B cell (primary cell): ENCODE data around the gene ABCA13. TPM values are rescaled to one million over a fixed set of nuclear protein-coding genes. Genes with fewer than 3 reads are reported as not detected.

ENCODE experiments used
- ATAC-seq: fragments of 200-7000 bp; cut with Tn5 transposase; one replicate; pipeline ENCODE4 v1.10.0; 2021; ENCODE audit warnings: low read depth, mild to moderate bottlenecking, moderate number of reproducible peaks, moderate library complexity
- CTCF ChIA-PET: fragments of 350-600 bp; sonication (Branson Sonifier 250); formaldehyde crosslinking; loops from one replicate; lab custom pipeline; 2021; ENCODE audit warnings: antibody characterized with exemption, inconsistent platforms; lab: Charles Lee
- POLR2A ChIA-PET: fragments of 350-600 bp; sonication (Branson Sonifier 250); formaldehyde crosslinking; loops from one replicate; lab custom pipeline; 2021; ENCODE audit warnings: antibody characterized with exemption; lab: Charles Lee
- DNase-seq: peaks from one replicate; pipeline ENCODE4 v3.0.0; 2013
- H2AFZ ChIP-seq: 2 replicates; pipeline ENCODE4 v1.6.1; 2012; ENCODE audit warnings: mild to moderate bottlenecking, low read depth, low read length; ENCODE audit not compliant: insufficient read depth, poor library complexity, severe bottlenecking
- H3K27ac ChIP-seq, 2 donors: 1 replicate in 1 of 2; 2 replicates in 1 of 2; pipeline ENCODE4 v1.5.1; 2012 to 2013; ENCODE audit warnings: low read length in 2 of 2, mild to moderate bottlenecking in 2 of 2, moderate library complexity in 1 of 2
- H3K27me3 ChIP-seq, 4 experiments: fragments of 200-600 bp in 1 of 4; sonication (generic) in 1 of 4; replicated peaks in 1 of 4; 1 replicate in 2 of 4; 2 replicates in 2 of 4; pipeline versions ENCODE4 v1.6.1 to v1.7.0; 2013 to 2016; ENCODE audit warnings: low read length in 3 of 4, mild to moderate bottlenecking in 2 of 4, mixed read lengths in 1 of 4, moderate library complexity in 1 of 4; ENCODE audit not compliant: insufficient read depth in 4 of 4, control insufficient read depth in 3 of 4; ENCODE audit errors: control extremely low read depth in 1 of 4
- H3K36me3 ChIP-seq, 2 experiments: replicated peaks in 1 of 2; 1 replicate in 1 of 2; 2 replicates in 1 of 2; pipeline versions ENCODE4 v1.6.1 to v1.7.1; 2013; ENCODE audit warnings: low read length in 1 of 2; ENCODE audit not compliant: insufficient read depth in 2 of 2, control insufficient read depth in 1 of 2; ENCODE audit errors: control extremely low read depth in 1 of 2, extremely low read depth in 1 of 2
- H3K4me1 ChIP-seq, 2 donors: fragments of 200-600 bp in 1 of 2; sonication (generic) in 1 of 2; 1 replicate in 1 of 2; 2 replicates in 1 of 2; pipeline versions ENCODE4 v1.5.1 to v1.6.1; 2013 to 2017; ENCODE audit warnings: low read length in 2 of 2; ENCODE audit not compliant: control insufficient read depth in 2 of 2, insufficient read depth in 2 of 2
- H3K4me2 ChIP-seq: replicated peaks from 2 replicates; pipeline ENCODE3; 2012; ENCODE audit warnings: mild to moderate bottlenecking, low read depth, low read length; ENCODE audit not compliant: poor library complexity, severe bottlenecking
- H3K4me3 ChIP-seq, 5 experiments: fragments of 200-600 bp in 1 of 5; sonication (generic) in 1 of 5; 1 replicate in 3 of 5; 2 replicates in 2 of 5; pipeline versions ENCODE4 v1.5.1 to v1.7.0; 2011 to 2016; ENCODE audit warnings: low read length in 4 of 5, mild to moderate bottlenecking in 4 of 5, low read depth in 2 of 5, control low read depth in 1 of 5, moderate library complexity in 1 of 5; ENCODE audit not compliant: insufficient read depth in 1 of 5; ENCODE audit errors: control extremely low read depth in 1 of 5, extremely low read depth in 1 of 5
- H3K79me2 ChIP-seq: fragments of 200-600 bp; sonication (generic); one replicate; pipeline ENCODE4 v1.6.0; 2016; ENCODE audit warnings: low read length; ENCODE audit not compliant: control insufficient read depth, insufficient read depth
- H3K9ac ChIP-seq: fragments of 200-600 bp; sonication (generic); 2 replicates; pipeline ENCODE4 v1.6.1; 2017; ENCODE audit warnings: mild to moderate bottlenecking, low read length, moderate library complexity
- H3K9me3 ChIP-seq, 3 donors: one replicate each; pipeline versions ENCODE4 v1.6.1 to v1.7.1; 2013; ENCODE audit warnings: low read length in 2 of 3; ENCODE audit not compliant: control insufficient read depth in 2 of 3, insufficient read depth in 1 of 3; ENCODE audit errors: control extremely low read depth in 1 of 3
- H4K20me1 ChIP-seq: 2 replicates; pipeline ENCODE4 v1.6.0; 2012; ENCODE audit warnings: mild to moderate bottlenecking, low read length; ENCODE audit not compliant: insufficient read depth, control insufficient read depth, poor library complexity, severe bottlenecking
- H3K27ac Mint-ChIP-seq: one replicate; pipeline ENCODE4 v1.8.0; 2021; ENCODE audit warnings: mixed read lengths
- H3K27me3 Mint-ChIP-seq: one replicate; pipeline ENCODE4 v1.8.0; 2021; ENCODE audit warnings: mixed read lengths
- H3K4me1 Mint-ChIP-seq: one replicate; pipeline ENCODE4 v1.8.0; 2021; ENCODE audit warnings: mixed read lengths
- H3K4me3 Mint-ChIP-seq: one replicate; pipeline ENCODE4 v1.8.0; 2021; ENCODE audit warnings: mixed read lengths
- H3K9me3 Mint-ChIP-seq: one replicate; pipeline ENCODE4 v1.8.0; 2022; ENCODE audit warnings: mixed read lengths; ENCODE audit not compliant: insufficient read depth
- CTCF ChIP-seq: fragments of 200-600 bp; IDR thresholded peaks from one replicate; pipeline ENCODE4 v1.8.0; 2022; ENCODE audit warnings: antibody characterized with exemption, mild to moderate bottlenecking
- EZH2 ChIP-seq: IDR thresholded peaks from 2 replicates; pipeline ENCODE4 v1.6.1; 2012; ENCODE audit warnings: borderline replicate concordance, low read depth, mild to moderate bottlenecking, moderate library complexity, low read length; ENCODE audit not compliant: insufficient read depth, poor library complexity, severe bottlenecking
- WGBS: methylation state at CpG from one replicate; pipeline ENCODE4 v1.1.5; 2013; ENCODE audit warnings: missing lambda C conversion rate; ENCODE audit not compliant: insufficient coverage; 5-methylcytosine and 5-hydroxymethylcytosine counted together
- intact Hi-C: fragments of 100-400 bp; cut with micrococcal nuclease; formaldehyde crosslinking; loops from one replicate; pipeline ENCODE4 v1.10.0; 2022
- polyA plus RNA-seq: library from polyadenylated mRNA; depleted of rRNA; stranded (reverse); fragments of >200 nt; gene quantifications from 2 replicates; pipeline ENCODE4 v1.2.3, GENCODE V29; 2012
- total RNA-seq, 2 donors: library from RNA; stranded (reverse); fragments of 120-200 nt in 1 of 2; gene quantifications; 1 replicate in 1 of 2; 2 replicates in 1 of 2; pipeline versions ENCODE4 v1.2.3 to v1.2.4, GENCODE V29; 2013 to 2022

Gene ABCA13
- total and polyA plus RNA-seq, 2 donors (not counting 1 experiment from before 2014, with no cell fraction given) = not detected

DNA sequence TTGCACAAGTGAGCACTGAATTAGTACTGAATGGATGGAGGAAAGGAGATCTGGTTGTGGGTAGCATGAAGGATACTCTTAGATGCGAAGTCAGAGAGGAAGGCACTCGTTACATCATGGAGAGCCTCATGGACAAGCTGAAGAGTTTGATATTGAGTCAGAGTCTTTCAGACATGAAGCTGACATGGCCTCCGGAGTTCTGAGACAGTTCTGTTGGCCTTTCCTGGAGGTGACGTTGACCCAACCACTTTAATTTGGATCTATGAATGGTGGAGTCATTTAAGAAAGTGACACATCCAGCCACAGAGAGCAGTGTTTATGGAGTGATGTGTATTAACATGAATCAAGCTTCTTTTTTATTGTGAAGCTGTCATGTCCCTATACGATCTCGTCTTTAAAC is 466.8 kb downstream of the ABCA13 start:
- Histone ChIP-seq H3K4me3 (no peak overlapping the region), H3K9me3 (peaks cover 0 to 4% (median 0%) of the 10 kb centered on the region in 3 donors), H3K27me3 (no peaks in the 10 kb centered on the region), H3K27ac (no peak overlapping the region), H3K79me2 (no peaks in the 10 kb centered on the region), H2AFZ (no peak overlapping the region), H3K4me1 (no peaks in the 10 kb centered on the region), H3K36me3 (no peaks in the 10 kb centered on the region), H3K4me2 (no peak overlapping the region), H3K9ac (no peak overlapping the region), H4K20me1 (no peaks in the 10 kb centered on the region)
- Mint-ChIP-seq H3K27ac (no peak overlapping the region), H3K9me3 (no peaks in the 10 kb centered on the region), H3K4me1 (no peaks in the 10 kb centered on the region), H3K4me3 (no peak overlapping the region), H3K27me3 (no peaks in the 10 kb centered on the region)
- ATAC-seq (no peak), DNase-seq (no peak)
- CTCF ChIA-PET = no interaction called here
- WGBS = 93% methylated on average over 4 of the region's 6 CpGs
- no peak for TF ChIP-seq CTCF
- no peak for TF ChIP-seq EZH2
- POLR2A ChIA-PET = no interaction called here
- intact Hi-C loops = no loop called here

- WGBS = 100% methylated on average over 1 of the region's 2 CpGs
- Histone ChIP-seq H3K9me3 (no peaks in the 10 kb centered on the region), H3K4me3 (no peak overlapping the region), H3K4me2 (no peak overlapping the region), H3K27ac (no peak overlapping the region), H3K36me3 (no peaks in the 10 kb centered on the region), H3K27me3 (no peaks in the 10 kb centered on the region), H3K4me1 (no peaks in the 10 kb centered on the region), H3K9ac (no peak overlapping the region), H4K20me1 (no peaks in the 10 kb centered on the region), H2AFZ (no peak overlapping the region), H3K79me2 (no peaks in the 10 kb centered on the region)
- POLR2A ChIA-PET = no interaction called here
- Mint-ChIP-seq H3K27ac (no peak overlapping the region), H3K4me3 (no peak overlapping the region), H3K9me3 (no peaks in the 10 kb centered on the region), H3K27me3 (no peaks in the 10 kb centered on the region), H3K4me1 (no peaks in the 10 kb centered on the region)
- ATAC-seq (no peak), DNase-seq (no peak)
- CTCF ChIA-PET = no interaction called here
- intact Hi-C loops = no loop called here
- no peak for TF ChIP-seq CTCF
- TF ChIP-seq EZH2 = no peak
These were observed 472.3 kb downstream of the ABCA13 start for GRCh38 chr7:48643431-48644013.
